ENCODE measurements around the gene SLC7A4. TPM values are rescaled to one million over a fixed set of nuclear protein-coding genes. Genes with fewer than 3 reads are reported as not detected.

The SLC7A4 gene
- total RNA-seq, 2 experiments from 2014 or later, result not detected

DNA sequence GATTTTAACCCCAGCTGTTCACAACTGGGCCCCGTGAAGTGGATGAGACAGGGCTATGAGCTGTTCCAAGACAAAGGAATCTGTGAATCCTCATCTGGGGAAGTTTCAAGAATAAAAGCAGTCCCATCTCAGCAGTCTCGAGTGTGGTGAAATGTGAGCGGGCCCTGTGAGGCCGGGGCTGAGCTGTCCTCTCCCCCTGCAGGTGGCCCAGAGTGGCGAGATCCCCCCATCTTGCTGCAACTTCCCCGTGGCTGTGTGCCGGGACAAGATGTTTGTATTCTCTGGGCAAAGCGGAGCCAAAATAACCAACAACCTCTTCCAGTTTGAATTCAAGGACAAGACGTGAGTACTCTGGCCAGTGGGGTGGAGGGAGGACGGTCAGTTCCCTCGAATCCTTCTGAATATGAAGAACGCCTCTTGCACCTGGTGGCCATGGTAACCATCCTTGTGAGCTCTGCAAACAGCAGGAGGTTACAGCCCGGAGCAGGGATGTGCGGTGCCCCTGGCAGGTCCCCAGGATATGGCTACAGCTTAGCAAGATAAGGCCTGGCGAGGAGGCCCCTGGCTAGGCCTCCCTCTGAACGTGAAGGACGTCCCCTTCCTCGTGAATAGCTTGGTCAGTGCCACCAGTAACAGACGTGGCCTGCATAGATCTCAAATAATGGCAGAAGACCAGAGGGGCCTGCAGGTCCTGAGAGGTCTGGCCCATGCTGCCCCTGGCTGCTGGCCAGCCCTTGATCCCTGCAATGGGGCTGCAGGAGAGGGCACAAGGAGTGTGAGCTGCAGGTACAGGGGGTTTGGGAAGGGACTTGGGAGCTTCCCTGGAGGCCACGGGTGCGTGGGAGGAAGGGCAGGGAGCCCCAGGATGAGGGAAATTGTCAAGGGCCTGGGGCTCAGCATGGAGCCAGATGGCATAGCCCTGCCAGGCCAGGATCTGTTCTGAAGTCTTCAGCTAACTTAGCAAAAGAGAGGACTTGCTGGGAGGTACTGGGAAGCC is 41.9 kb downstream of the SLC7A4 start:
- POLR2A ChIA-PET, result interaction anchor here (0.7 to 4.6 kb wide), 4 partner anchors 8 to 35 kb away, joined by 3 to 26 read pairs (median 4); partner anchors contain the start of gene LZTR1
- Mint-ChIP-seq H3K36me3 (ENCODE audit: low read depth) (peaks cover 14% of the 10 kb centered on the region), H3K4me3 (no peak overlapping the region), H3K27ac (no peak overlapping the region), H3K4me1 (ENCODE audit: low read depth) (peaks cover 2% of the 10 kb centered on the region), H3K27me3 (no peaks in the 10 kb centered on the region), H3K9me3 (no peaks in the 10 kb centered on the region)
- ATAC-seq, result no peak
- TF ChIP-seq, protein P1, sequence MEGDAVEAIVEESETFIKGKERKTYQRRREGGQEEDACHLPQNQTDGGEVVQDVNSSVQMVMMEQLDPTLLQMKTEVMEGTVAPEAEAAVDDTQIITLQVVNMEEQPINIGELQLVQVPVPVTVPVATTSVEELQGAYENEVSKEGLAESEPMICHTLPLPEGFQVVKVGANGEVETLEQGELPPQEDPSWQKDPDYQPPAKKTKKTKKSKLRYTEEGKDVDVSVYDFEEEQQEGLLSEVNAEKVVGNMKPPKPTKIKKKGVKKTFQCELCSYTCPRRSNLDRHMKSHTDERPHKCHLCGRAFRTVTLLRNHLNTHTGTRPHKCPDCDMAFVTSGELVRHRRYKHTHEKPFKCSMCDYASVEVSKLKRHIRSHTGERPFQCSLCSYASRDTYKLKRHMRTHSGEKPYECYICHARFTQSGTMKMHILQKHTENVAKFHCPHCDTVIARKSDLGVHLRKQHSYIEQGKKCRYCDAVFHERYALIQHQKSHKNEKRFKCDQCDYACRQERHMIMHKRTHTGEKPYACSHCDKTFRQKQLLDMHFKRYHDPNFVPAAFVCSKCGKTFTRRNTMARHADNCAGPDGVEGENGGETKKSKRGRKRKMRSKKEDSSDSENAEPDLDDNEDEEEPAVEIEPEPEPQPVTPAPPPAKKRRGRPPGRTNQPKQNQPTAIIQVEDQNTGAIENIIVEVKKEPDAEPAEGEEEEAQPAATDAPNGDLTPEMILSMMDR (IDR thresholded peaks at IDR 0.05), result no peak
- intact Hi-C loops (cut with micrococcal nuclease), result no loop called here
- CTCF ChIA-PET, result no interaction called here
- no peak for DNase-seq

DNA sequence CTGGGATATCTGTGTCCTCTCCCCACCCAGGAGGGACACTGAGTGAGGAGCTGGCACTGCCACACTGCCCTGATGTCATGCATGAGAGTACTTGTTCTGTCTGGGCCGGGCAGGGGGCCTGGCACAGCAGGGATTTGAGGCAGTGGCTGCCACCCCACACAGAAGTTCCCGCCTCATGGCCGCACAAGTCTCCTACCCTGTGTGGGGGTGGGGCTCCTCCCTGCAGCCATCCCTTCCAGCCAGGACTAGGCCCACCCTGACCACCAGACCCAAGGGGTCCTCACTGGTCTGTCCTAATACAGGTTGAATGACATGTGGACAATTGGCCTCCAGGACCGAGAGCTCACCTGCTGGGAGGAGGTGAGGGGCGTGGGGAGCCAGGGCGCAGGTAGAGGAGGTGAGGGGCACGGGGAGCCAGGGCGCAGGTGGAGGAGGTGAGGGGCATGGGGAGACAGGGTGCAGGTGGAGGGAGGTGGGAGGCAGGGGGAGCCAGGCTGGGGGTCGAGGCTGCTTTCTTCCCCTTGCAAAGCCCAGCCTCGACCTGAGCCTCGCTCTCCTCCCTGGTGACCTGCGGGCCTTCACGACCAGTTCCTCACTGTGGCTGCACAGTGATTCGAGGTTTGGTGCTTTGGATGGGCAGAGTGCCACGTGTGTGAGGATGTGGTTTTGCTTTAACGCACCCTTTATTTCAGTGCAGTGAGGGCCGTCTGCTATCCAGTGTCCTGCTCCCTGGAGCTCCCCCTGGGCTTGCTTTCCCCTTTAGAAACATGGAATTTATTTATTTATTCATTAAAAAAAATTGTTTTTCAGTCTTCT is 42.8 kb downstream of the SLC7A4 start:
- ChIA-PET CTCF (no interaction called here), POLR2A (interaction anchor here (4.6 kb wide), 1 partner anchor 11 kb away, joined by 26 read pairs; no protein-coding TSS in a partner anchor)
- intact Hi-C loops (cut with micrococcal nuclease), result no loop called here
- Mint-ChIP-seq H3K9me3 (no peaks in the 10 kb centered on the region), H3K27ac (no peak overlapping the region), H3K27me3 (no peaks in the 10 kb centered on the region), H3K4me1 (ENCODE audit: low read depth) (peaks cover 2% of the 10 kb centered on the region), H3K4me3 (no peak overlapping the region), H3K36me3 (ENCODE audit: low read depth) (peaks cover 14% of the 10 kb centered on the region)
- TF ChIP-seq, protein P1 (IDR thresholded peaks at IDR 0.05), result no peak
- ATAC-seq, result no peak
- no peak for DNase-seq

DNA sequence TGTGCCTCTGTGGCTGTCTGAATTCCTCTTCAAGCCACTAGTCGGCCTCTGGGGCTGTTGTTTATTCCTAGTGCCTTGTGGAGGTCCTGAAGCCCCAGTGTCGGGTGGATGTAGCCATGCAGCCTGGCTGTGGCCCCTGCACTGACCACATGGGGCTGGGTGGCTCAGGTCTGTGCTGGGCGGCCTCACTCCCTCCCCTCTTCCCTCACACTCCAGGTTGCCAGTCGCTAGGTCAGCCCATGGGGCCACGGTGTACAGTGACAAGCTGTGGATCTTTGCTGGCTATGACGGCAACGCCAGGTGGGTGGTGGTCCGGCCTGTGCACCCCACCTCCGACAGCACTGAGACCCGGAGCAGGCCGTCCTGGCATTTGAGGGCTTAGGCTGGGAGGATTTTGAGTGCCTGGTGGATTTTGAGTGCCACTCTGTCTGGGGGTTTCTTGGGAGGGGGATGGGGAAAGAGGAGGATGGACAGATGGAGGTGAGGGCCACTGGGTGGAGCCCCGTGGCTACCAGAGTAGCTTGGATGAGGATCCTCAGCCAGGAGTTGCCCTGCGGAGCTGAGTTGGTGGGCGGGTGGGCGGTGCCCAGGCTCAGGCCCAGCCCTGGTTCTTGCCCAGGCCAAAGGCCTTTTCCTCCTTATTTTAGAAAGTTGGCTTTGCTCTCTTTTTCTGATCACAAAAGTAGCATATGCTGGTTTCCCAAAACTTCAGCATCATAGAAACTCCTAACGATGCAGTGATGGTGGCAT is 43.6 kb downstream of the SLC7A4 start:
- Mint-ChIP-seq H3K4me3 (no peak overlapping the region), H3K36me3 (ENCODE audit: low read depth) (peaks cover 18% of the 10 kb centered on the region), H3K4me1 (ENCODE audit: low read depth) (peaks cover 9% of the 10 kb centered on the region), H3K9me3 (no peaks in the 10 kb centered on the region), H3K27me3 (no peaks in the 10 kb centered on the region), H3K27ac (no peak overlapping the region)
- ChIA-PET CTCF (no interaction called here), POLR2A (interaction anchor here (1.6 to 4.6 kb wide), 2 partner anchors 11 to 14 kb away, joined by 3 to 26 read pairs; no protein-coding TSS in a partner anchor)
- ATAC-seq (no peak), DNase-seq (no peak)
- TF ChIP-seq, protein P1 (IDR thresholded peaks at IDR 0.05), result no peak
- intact Hi-C loops (cut with micrococcal nuclease), result no loop called here

DNA sequence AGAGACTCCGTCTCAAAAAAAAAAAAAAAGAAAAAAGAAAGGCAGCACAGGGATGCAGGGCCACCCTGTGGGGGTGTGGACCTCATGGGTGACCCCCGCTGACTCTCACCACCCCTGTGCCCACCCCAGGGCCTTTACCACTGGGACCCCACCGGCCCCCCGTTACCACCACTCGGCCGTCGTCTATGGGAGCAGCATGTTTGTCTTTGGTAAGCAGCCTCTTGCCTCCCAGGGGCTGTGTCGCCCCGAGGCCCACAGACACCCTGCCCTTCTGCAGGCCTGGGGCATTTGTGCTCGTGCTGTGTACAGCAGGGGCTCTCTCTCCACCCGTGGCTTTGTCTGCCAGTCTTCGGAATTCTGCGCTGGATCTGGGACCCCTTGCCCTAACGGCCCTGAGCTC is 45.0 kb downstream of the SLC7A4 start:
- ATAC-seq (no peak), DNase-seq (no peak)
- ChIA-PET CTCF (no interaction called here), POLR2A (interaction anchor here (1.6 to 3.6 kb wide), 2 partner anchors 11 to 16 kb away, joined by 3 to 20 read pairs; no protein-coding TSS in a partner anchor)
- Mint-ChIP-seq H3K4me3 (no peak overlapping the region), H3K27ac (no peak overlapping the region), H3K4me1 (ENCODE audit: low read depth) (peaks cover 20% of the 10 kb centered on the region), H3K9me3 (no peaks in the 10 kb centered on the region), H3K27me3 (no peaks in the 10 kb centered on the region), H3K36me3 (ENCODE audit: low read depth) (peaks cover 19% of the 10 kb centered on the region)
- TF ChIP-seq, protein P1 (IDR thresholded peaks at IDR 0.05), result no peak
- intact Hi-C loops (cut with micrococcal nuclease), result no loop called here

Data from activated CD8-positive, alpha-beta T cell treated with anti-CD3 and anti-CD28 coated beads for 36 hours (primary cell).